ENCODE results near the gene RASA3. TPM values are rescaled to one million over a fixed set of nuclear protein-coding genes. Genes with fewer than 3 reads are reported as not detected.

Gene RASA3
- total and polyA plus RNA-seq, 9 of the 15 experiments (the other 6 are each of a cell fraction or from before 2014, with no cell fraction given): 0.72 to 25.3 (median 14.4) TPM

- no peak overlapping the region for H3K27ac ChIP-seq (ENCODE audit: extremely low read depth, low read depth, low read length)
- no peak overlapping the region for H2AFZ ChIP-seq (ENCODE audit: low read depth, low read length)
- ChIA-PET POLR2A (interaction anchor here (1.2 kb wide), 1 partner anchor 45 kb away, joined by 3 read pairs; no protein-coding TSS in a partner anchor), CTCF (ENCODE audit: low intra/inter-chr PET ratio) (no interaction called here)
- peaks cover 51% of the 10 kb centered on the region for H3K79me2 ChIP-seq (ENCODE audit: control insufficient read depth, insufficient read depth, low read length)
- no peaks in the 10 kb centered on the region for H3K9me3 ChIP-seq (replicated peaks; ENCODE audit: control insufficient read depth, insufficient read depth, low read depth, low read length)
- intact Hi-C loops (cut with micrococcal nuclease) (no loop called here), in situ Hi-C loops (cut with MboI) (no loop called here)
- 91% methylated on average over 17 of the region's 25 CpGs for WGBS (ENCODE audit: insufficient coverage, low coverage, missing lambda C conversion rate)
- H3K4me1 ChIP-seq (replicated peaks in 1 of 2; ENCODE audit: control insufficient read depth in 2 of 2, insufficient read depth in 2 of 2, low read length in 2 of 2): peaks cover 4 to 48% of the 10 kb centered on the region in 2 experiments; a peak in 4 of 5 replicates
- DNase-seq (ENCODE audit: extremely low read depth in 1 of 4, low spot score in 3 of 4) (no peak), ATAC-seq (no peak), FAIRE-seq (no peak)
- H4K20me1 ChIP-seq (replicated peaks; ENCODE audit: control insufficient read depth, insufficient read depth, low read length): no peaks in the 10 kb centered on the region
- peak; percentile 74; the same call in 1 of the 2 replicates for TF ChIP-seq ZBTB33 (CRISPR knock-in tag; IDR thresholded peaks at IDR 0.05)
- no peak for TF ChIP-seq NFIC (IDR thresholded peaks at IDR 0.05)
- H3K9me1 ChIP-seq (ENCODE audit: control insufficient read depth, insufficient read depth, low read length): no peaks in the 10 kb centered on the region
- no peak overlapping the region for H3K4me3 ChIP-seq
- H3K36me3 ChIP-seq (ENCODE audit: control insufficient read depth, insufficient read depth, low read length): 0 out of 3 replicates have a peak, but pooled peaks cover 3% of the 10 kb centered on the region
- BruUV-seq (replicated peaks): no TSS peak
- H3K4me2 ChIP-seq (ENCODE audit: insufficient read depth, low read length): no peak overlapping the region
- no peaks in the 10 kb centered on the region for H3K27me3 ChIP-seq (ENCODE audit: control insufficient read depth in 2 of 2, insufficient read depth in 2 of 2, low read length in 2 of 2)
- peak overlapping the region in 1 of 2 experiments; percentile 35; a peak in 1 of 4 replicates for H3K9ac ChIP-seq (ENCODE audit: insufficient read depth in 1 of 2, low read depth in 2 of 2, low read length in 2 of 2)
Observed at GRCh38 chr13:114110091-114110829, 22.2 kb downstream of the RASA3 start.

All from K562 (cell line).